Jurkat, Clone E6-1 (cell line): ENCODE data around the gene TRIM7.

ENCODE experiments used
- DNase-seq: peaks from one replicate; pipeline ENCODE4 v3.0.0-alpha.2; 2011; ENCODE audit warnings: low read depth, low spot score
- H3K4me3 ChIP-seq: 2 replicates; pipeline ENCODE4 v1.5.1; 2011; ENCODE audit warnings: mild to moderate bottlenecking, low read length, control low read depth, moderate library complexity

Gene TRIM7

GRCh38 chr5:181233801-181234454 lies 28.9 kb upstream of the TRIM7 start:
- DNase-seq = no peak
- H3K4me3 ChIP-seq = no peak overlapping the region

GRCh38 chr5:181233088-181233800 lies 28.2 kb upstream of the TRIM7 start:
- H3K4me3 ChIP-seq = no peak overlapping the region
- DNase-seq = no peak

- DNase-seq = no peak
- no peak overlapping the region for H3K4me3 ChIP-seq
Observed at GRCh38 chr5:181232593-181232992, 27.6 kb upstream of the TRIM7 start.

GRCh38 chr5:181231432-181231831 lies 26.4 kb upstream of the TRIM7 start:
- no peak overlapping the region for H3K4me3 ChIP-seq

GRCh38 chr5:181230551-181230950 lies 25.6 kb upstream of the TRIM7 start:
- H3K4me3 ChIP-seq = peak overlapping the region; percentile 31
- DNase-seq = peak; percentile 81

More at GRCh38 chr5:181231432-181231831, 26.4 kb upstream of the TRIM7 start:
- DNase-seq = no peak

- H3K4me3 ChIP-seq = peak overlapping the region; percentile 31
- no peak for DNase-seq
Observed at GRCh38 chr5:181229996-181230395, 25.0 kb upstream of the TRIM7 start.

GRCh38 chr5:181224390-181225229 lies 19.6 kb upstream of the TRIM7 start:
- no peak for DNase-seq
- H3K4me3 ChIP-seq = peak overlapping the region; percentile 95

GRCh38 chr5:181223729-181224389 lies 18.9 kb upstream of the TRIM7 start:
- H3K4me3 ChIP-seq = peak overlapping the region; percentile 95
- DNase-seq = no peak

GRCh38 chr5:181223058-181223728 lies 18.2 kb upstream of the TRIM7 start, which contains the start of gene TRIM41:
TSS of gene TRIM41 (plus strand) at chr5:181223281. CDS start at chr5:181224000, 719 bp downstream.
- DNase-seq = peak; percentile 97
- H3K4me3 ChIP-seq = peak within 1 kb of the TSS; percentile 95

GRCh38 chr5:181222630-181223057 lies 17.6 kb upstream of the TRIM7 start:
- peak; percentile 55 for DNase-seq
- peak overlapping the region; percentile 95 for H3K4me3 ChIP-seq

GRCh38 chr5:181221792-181222629 lies 17.0 kb upstream of the TRIM7 start:
- peak; percentile 93 for DNase-seq
- H3K4me3 ChIP-seq = peak overlapping the region; percentile 95

- H3K4me3 ChIP-seq = peak overlapping the region; percentile 95
- no peak for DNase-seq
Observed at GRCh38 chr5:181221105-181221791, 16.3 kb upstream of the TRIM7 start.

GRCh38 chr5:181220178-181220515 lies 15.2 kb upstream of the TRIM7 start:
- no peak overlapping the region for H3K4me3 ChIP-seq
- no peak for DNase-seq

GRCh38 chr5:181219262-181220177 lies 14.5 kb upstream of the TRIM7 start:
- H3K4me3 ChIP-seq = no peak overlapping the region
- DNase-seq = no peak

- no peak overlapping the region for H3K4me3 ChIP-seq
- DNase-seq = no peak
Observed at GRCh38 chr5:181218795-181219124, 13.8 kb upstream of the TRIM7 start.

GRCh38 chr5:181217803-181218062 lies 12.7 kb upstream of the TRIM7 start:
- peak overlapping the region; percentile 74 for H3K4me3 ChIP-seq

More at GRCh38 chr5:181217803-181218062, 12.7 kb upstream of the TRIM7 start:
- no peak for DNase-seq
